CD4-positive, CD25-positive, alpha-beta regulatory T cell (primary cell): ENCODE results near the gene CDK2. TPM values are rescaled to one million over a fixed set of nuclear protein-coding genes. Genes with fewer than 3 reads are reported as not detected.

ENCODE experiments used
- ATAC-seq, 2 donors: fragments of 150-1000 bp; cut with Tn5 transposase; one replicate each; pipeline ENCODE4 v1.10.0; 2021; ENCODE audit warnings: low read depth in 2 of 2, moderate number of reproducible peaks in 2 of 2, moderate library complexity in 1 of 2
- DNase-seq, 3 donors: peaks; one replicate each; pipeline versions ENCODE4 v3.0.0 to v3.0.0-alpha.2; 2012 to 2022; ENCODE audit warnings: mixed read lengths in 1 of 3
- H3K27ac ChIP-seq: one replicate; pipeline ENCODE4 v1.7.0; 2013; ENCODE audit warnings: mild to moderate bottlenecking, low read length; ENCODE audit not compliant: insufficient read depth, poor library complexity, severe bottlenecking
- H3K27me3 ChIP-seq: one replicate; pipeline ENCODE4 v1.7.0; 2013; ENCODE audit warnings: low read length; ENCODE audit not compliant: control insufficient read depth, insufficient read depth
- H3K36me3 ChIP-seq: one replicate; pipeline ENCODE4 v1.7.0; 2013; ENCODE audit warnings: mild to moderate bottlenecking, low read length, moderate library complexity; ENCODE audit not compliant: control insufficient read depth, insufficient read depth
- H3K4me1 ChIP-seq: 2 replicates; pipeline ENCODE4 v1.7.0; 2013; ENCODE audit warnings: mild to moderate bottlenecking, low read length; ENCODE audit not compliant: insufficient read depth, control insufficient read depth, poor library complexity, severe bottlenecking
- H3K4me3 ChIP-seq: one replicate; pipeline ENCODE4 v1.7.0; 2013; ENCODE audit warnings: low read depth, mild to moderate bottlenecking, low read length, moderate library complexity
- H3K9me3 ChIP-seq, 2 experiments: 1 replicate in 1 of 2; 2 replicates in 1 of 2; pipeline ENCODE4 v1.7.0; 2013; ENCODE audit warnings: low read length in 2 of 2, mild to moderate bottlenecking in 1 of 2, moderate library complexity in 1 of 2; ENCODE audit not compliant: control insufficient read depth in 2 of 2
- H3K27ac Mint-ChIP-seq, 3 donors: one replicate each; pipeline ENCODE4 v1.8.0; 2020 to 2022; ENCODE audit warnings: mild to moderate bottlenecking in 3 of 3, mixed read lengths in 3 of 3, moderate library complexity in 2 of 3
- H3K27me3 Mint-ChIP-seq: one replicate; pipeline ENCODE4 v1.8.0; 2022; ENCODE audit warnings: mild to moderate bottlenecking, mixed read lengths
- H3K36me3 Mint-ChIP-seq: one replicate; pipeline ENCODE4 v1.8.0; 2020; ENCODE audit warnings: mixed read lengths
- H3K4me1 Mint-ChIP-seq, 4 donors: one replicate each; pipeline ENCODE4 v1.8.0; 2020 to 2022; ENCODE audit warnings: mixed read lengths in 4 of 4, mild to moderate bottlenecking in 1 of 4
- H3K4me3 Mint-ChIP-seq, 4 donors: one replicate each; pipeline ENCODE4 v1.8.0; 2020 to 2022; ENCODE audit warnings: mild to moderate bottlenecking in 4 of 4, mixed read lengths in 4 of 4, moderate library complexity in 3 of 4
- H3K9me3 Mint-ChIP-seq, 7 donors: one replicate each; pipeline ENCODE4 v1.8.0; 2020 to 2022; ENCODE audit warnings: mixed read lengths in 7 of 7, mild to moderate bottlenecking in 3 of 7, moderate library complexity in 2 of 7
- polyA plus RNA-seq, 4 donors: library from polyadenylated mRNA; unstranded; fragments of 300-500 nt; fragmentation: Illumina TruSeq; gene quantifications; one replicate each; pipeline ENCODE4 v1.2.3, GENCODE V29; 2021
- total RNA-seq: library from RNA; stranded (reverse); gene quantifications from one replicate; pipeline ENCODE4 v1.2.3, GENCODE V29; 2022

The CDK2 gene
- total and polyA plus RNA-seq, 5 donors from 2014 or later: 8.4 to 28.0 (median 10.7) TPM

DNA sequence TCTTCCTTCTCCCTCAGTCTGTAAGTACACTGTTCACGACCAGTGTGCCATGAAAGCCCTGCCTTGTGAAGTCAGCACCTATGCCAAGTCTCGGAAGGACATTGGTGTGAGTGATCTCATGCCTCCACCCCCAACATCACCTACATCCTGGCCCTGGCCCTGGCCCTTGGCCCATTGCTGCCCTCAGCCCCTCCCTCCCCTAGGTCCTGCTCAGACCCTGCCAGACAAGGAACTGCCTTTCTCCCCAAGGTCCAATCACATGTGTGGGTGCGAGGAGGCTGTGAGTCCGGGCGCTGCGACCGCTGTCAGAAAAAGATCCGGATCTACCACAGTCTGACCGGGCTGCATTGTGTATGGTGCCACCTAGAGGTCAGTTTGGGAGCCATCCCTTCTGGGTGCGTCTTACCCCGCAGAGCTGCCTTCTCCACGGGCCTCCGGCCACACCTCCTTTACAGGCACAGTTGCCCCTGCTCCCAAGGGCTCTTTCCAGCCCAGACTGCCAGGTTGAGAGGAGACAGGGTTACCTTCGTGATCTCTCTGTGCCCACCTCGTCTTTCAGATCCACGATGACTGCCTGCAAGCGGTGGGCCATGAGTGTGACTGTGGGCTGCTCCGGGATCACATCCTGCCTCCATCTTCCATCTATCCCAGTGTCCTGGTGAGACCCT is 26.4 kb upstream of the CDK2 start:
- Histone ChIP-seq H3K27me3 (no peaks in the 10 kb centered on the region), H3K27ac (peak overlapping the region; percentile 92), H3K4me3 (peak overlapping the region; percentile 13), H3K9me3 (no peaks in the 10 kb centered on the region), H3K4me1 (peaks cover 63% of the 10 kb centered on the region), H3K36me3 (peaks cover 93% of the 10 kb centered on the region)
- ATAC-seq (peak; percentile 88 to 91), DNase-seq (peak; percentile 75 to 89 (median 87))
- peak overlapping the region; percentile 78 to 100 (median 86) for H3K4me3 Mint-ChIP-seq
- H3K36me3 Mint-ChIP-seq: peaks cover 85% of the 10 kb centered on the region
- H3K27me3 Mint-ChIP-seq: no peaks in the 10 kb centered on the region
- H3K9me3 Mint-ChIP-seq: no peaks in the 10 kb centered on the region
- H3K27ac Mint-ChIP-seq: peak overlapping the region; percentile 54 to 97 (median 89)
- peaks cover 6 to 97% (median 73%) of the 10 kb centered on the region in 4 donors for H3K4me1 Mint-ChIP-seq

GRCh38 chr12:55942055-55942454 is 24.6 kb upstream of the CDK2 start:
- Histone ChIP-seq H3K9me3 (no peaks in the 10 kb centered on the region), H3K4me3 (no peak overlapping the region), H3K27ac (peak overlapping the region; percentile 42), H3K36me3 (peaks cover 97% of the 10 kb centered on the region), H3K4me1 (peaks cover 45% of the 10 kb centered on the region), H3K27me3 (no peaks in the 10 kb centered on the region)
- ATAC-seq: no peak
- H3K9me3 Mint-ChIP-seq: no peaks in the 10 kb centered on the region
- peaks cover 5 to 97% (median 64%) of the 10 kb centered on the region in 4 donors for H3K4me1 Mint-ChIP-seq
- peak overlapping the region; percentile 17 to 93 (median 56) for H3K27ac Mint-ChIP-seq
- no peak for DNase-seq
- peaks cover 80% of the 10 kb centered on the region for H3K36me3 Mint-ChIP-seq
- no peak overlapping the region for H3K4me3 Mint-ChIP-seq
- no peaks in the 10 kb centered on the region for H3K27me3 Mint-ChIP-seq

- Mint-ChIP-seq H3K36me3 (peaks cover 79% of the 10 kb centered on the region), H3K27me3 (no peaks in the 10 kb centered on the region), H3K4me1 (peaks cover 5 to 95% (median 63%) of the 10 kb centered on the region in 4 donors), H3K9me3 (no peaks in the 10 kb centered on the region), H3K4me3 (peak overlapping the region in 2 of 4 donors; percentile 2 to 20), H3K27ac (peak overlapping the region; percentile 39 to 67 (median 56))
- Histone ChIP-seq H3K9me3 (no peaks in the 10 kb centered on the region), H3K27ac (peak overlapping the region; percentile 6), H3K36me3 (peaks cover 97% of the 10 kb centered on the region), H3K4me3 (no peak overlapping the region), H3K27me3 (no peaks in the 10 kb centered on the region), H3K4me1 (peaks cover 39% of the 10 kb centered on the region)
- DNase-seq (no peak), ATAC-seq (no peak)
Observed at GRCh38 chr12:55942577-55943136, 24.0 kb upstream of the CDK2 start.

GRCh38 chr12:55946553-55946952 is 20.1 kb upstream of the CDK2 start:
- peaks cover 86% of the 10 kb centered on the region for H3K36me3 ChIP-seq
- H3K9me3 ChIP-seq: no peaks in the 10 kb centered on the region
- H3K4me1 ChIP-seq: peaks cover 5% of the 10 kb centered on the region
- no peak for DNase-seq
- Mint-ChIP-seq H3K36me3 (peaks cover 57% of the 10 kb centered on the region), H3K27ac (peak overlapping the region; percentile 66 to 88 (median 75)), H3K4me1 (peaks cover 5 to 69% (median 35%) of the 10 kb centered on the region in 4 donors), H3K27me3 (no peaks in the 10 kb centered on the region), H3K4me3 (no peak overlapping the region), H3K9me3 (no peaks in the 10 kb centered on the region)
- no peaks in the 10 kb centered on the region for H3K27me3 ChIP-seq
- peak overlapping the region; percentile 33 for H3K27ac ChIP-seq
- no peak overlapping the region for H3K4me3 ChIP-seq
- ATAC-seq: no peak

- no peak overlapping the region for H3K4me3 Mint-ChIP-seq
Observed at GRCh38 chr12:55955344-55955743, 11.3 kb upstream of the CDK2 start.

DNA sequence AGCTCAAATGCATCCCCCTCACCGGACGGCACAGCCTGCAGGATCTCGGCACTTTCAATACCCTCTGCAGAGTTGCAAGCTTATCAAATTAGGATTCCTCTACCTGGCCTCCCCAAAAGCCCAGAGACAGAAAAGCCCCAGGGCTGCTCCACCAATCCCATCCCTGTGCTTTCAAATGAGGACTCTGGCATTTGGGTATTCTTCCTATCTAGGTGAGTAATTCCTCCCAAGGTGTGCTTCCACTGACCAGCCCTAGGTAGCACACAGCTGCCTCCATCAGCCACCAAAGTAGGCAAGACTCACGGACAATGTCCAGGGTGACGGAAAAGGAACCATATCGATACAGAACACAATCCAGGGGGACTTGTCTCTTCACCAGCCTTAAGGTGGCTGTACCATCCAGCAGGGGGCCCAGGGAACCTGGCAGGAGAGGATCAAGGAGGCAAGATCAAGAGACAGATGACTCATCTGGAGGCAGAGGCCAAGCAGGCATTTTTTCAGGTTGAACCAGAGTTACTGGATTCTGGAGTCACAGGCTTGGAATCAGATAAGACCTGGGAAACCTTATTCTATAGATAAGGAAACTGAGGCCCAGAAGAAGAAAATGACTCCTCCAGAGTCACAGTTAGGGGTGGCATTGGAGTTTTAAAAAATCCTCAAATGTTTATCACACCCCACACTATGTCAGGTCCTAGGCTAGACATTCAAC is 10.7 kb upstream of the CDK2 start:
- no peak overlapping the region for H3K4me3 ChIP-seq
- peaks cover 34% of the 10 kb centered on the region for H3K36me3 ChIP-seq
- peak; percentile 74 to 76 for ATAC-seq
- H3K27me3 Mint-ChIP-seq: peaks cover 4% of the 10 kb centered on the region
- peak overlapping the region; percentile 52 to 94 (median 68) for H3K27ac Mint-ChIP-seq
- DNase-seq: peak in 2 of 3 donors; percentile 19 to 72
- H3K4me1 Mint-ChIP-seq: peaks cover 0 to 36% (median 19%) of the 10 kb centered on the region in 4 donors
- peak overlapping the region; percentile 17 for H3K27ac ChIP-seq
- H3K9me3 ChIP-seq: no peaks in the 10 kb centered on the region
- no peak overlapping the region for H3K4me3 Mint-ChIP-seq
- H3K27me3 ChIP-seq: no peaks in the 10 kb centered on the region
- peaks cover 27% of the 10 kb centered on the region for H3K36me3 Mint-ChIP-seq
- peaks cover 0 to 1% (median 0%) of the 10 kb centered on the region in 7 donors for H3K9me3 Mint-ChIP-seq
- no peaks in the 10 kb centered on the region for H3K4me1 ChIP-seq

More at GRCh38 chr12:55955344-55955743, 11.3 kb upstream of the CDK2 start:
- no peaks in the 10 kb centered on the region for H3K4me1 ChIP-seq
- no peak overlapping the region for H3K4me3 ChIP-seq
- H3K4me1 Mint-ChIP-seq: peaks cover 0 to 37% (median 19%) of the 10 kb centered on the region in 4 donors
- no peaks in the 10 kb centered on the region for H3K9me3 ChIP-seq
- H3K36me3 Mint-ChIP-seq: peaks cover 27% of the 10 kb centered on the region
- H3K27me3 Mint-ChIP-seq: peaks cover 4% of the 10 kb centered on the region
- H3K9me3 Mint-ChIP-seq: peaks cover 0 to 1% (median 0%) of the 10 kb centered on the region in 7 donors
- no peak overlapping the region for H3K27ac ChIP-seq
- H3K27ac Mint-ChIP-seq: peak overlapping the region in 1 of 3 donors; percentile 47
- DNase-seq (peak in 1 of 3 donors; percentile 40), ATAC-seq (peak; percentile 8 to 17)
- H3K27me3 ChIP-seq: no peaks in the 10 kb centered on the region
- H3K36me3 ChIP-seq: peaks cover 40% of the 10 kb centered on the region

- ATAC-seq (no peak), DNase-seq (no peak)
- Histone ChIP-seq H3K27me3 (no peaks in the 10 kb centered on the region), H3K36me3 (peaks cover 21% of the 10 kb centered on the region), H3K9me3 (no peaks in the 10 kb centered on the region), H3K4me1 (no peaks in the 10 kb centered on the region), H3K27ac (peak overlapping the region; percentile 17), H3K4me3 (no peak overlapping the region)
- H3K9me3 Mint-ChIP-seq: peaks cover 0 to 1% (median 0%) of the 10 kb centered on the region in 7 donors
- H3K4me3 Mint-ChIP-seq: no peak overlapping the region
- peak overlapping the region; percentile 79 to 86 (median 86) for H3K27ac Mint-ChIP-seq
- peaks cover 4% of the 10 kb centered on the region for H3K27me3 Mint-ChIP-seq
- peaks cover 0 to 24% (median 18%) of the 10 kb centered on the region in 4 donors for H3K4me1 Mint-ChIP-seq
- H3K36me3 Mint-ChIP-seq: peaks cover 14% of the 10 kb centered on the region
Observed at GRCh38 chr12:55957106-55957859, 9.3 kb upstream of the CDK2 start.
